ENCODE data around the gene EVC2.

Gene EVC2

GRCh38 chr4:5532100-5532499, 176.3 kb downstream of the EVC2 start:
- Histone ChIP-seq H3K79me2 (ENCODE audit: low read length) (no peaks in the 10 kb centered on the region), H3K4me2 (ENCODE audit: low read length) (no peak overlapping the region), H3K9ac (ENCODE audit: low read length) (no peak overlapping the region), H2AFZ (ENCODE audit: low read depth, low read length) (no peak overlapping the region), H3K4me1 (ENCODE audit: low read length) (no peaks in the 10 kb centered on the region), H3K4me3 (ENCODE audit: low read length) (no peak overlapping the region), H3K27me3 (ENCODE audit: low read depth, low read length) (no peaks in the 10 kb centered on the region), H4K20me1 (ENCODE audit: insufficient read depth, low read length) (no peaks in the 10 kb centered on the region), H3K9me3 (ENCODE audit: insufficient read depth, low read length) (no peaks in the 10 kb centered on the region), H3K27ac (ENCODE audit: low read length) (no peak overlapping the region), H3K36me3 (replicated peaks; ENCODE audit: low read depth, low read length) (peaks cover 23% of the 10 kb centered on the region)
- TF ChIP-seq CTCF (IDR thresholded peaks at IDR 0.05; ENCODE audit: low read depth, low read length) (no peak), EZH2phosphoT487 (IDR thresholded peaks at IDR 0.05; ENCODE audit: low read depth) (no peak)

DNA sequence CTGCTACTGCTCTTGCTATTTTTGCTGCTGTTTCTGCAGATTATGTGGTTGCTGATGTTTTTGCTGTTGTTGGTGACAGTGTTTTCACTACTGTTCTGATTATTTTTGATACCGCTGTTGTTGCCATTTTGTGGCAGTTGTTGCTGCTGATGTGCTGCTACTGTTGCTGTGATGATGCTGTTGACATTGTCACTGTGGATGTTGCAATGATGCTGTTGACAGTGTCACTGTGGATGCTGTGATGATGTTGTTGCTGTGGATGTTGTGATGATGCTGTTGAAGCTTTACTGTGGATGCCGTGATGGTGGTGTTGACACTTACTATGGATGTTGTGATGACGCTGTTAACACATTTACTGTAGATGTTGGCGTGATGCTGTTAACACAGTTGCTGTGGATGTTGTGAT, 180.3 kb downstream of the EVC2 start:
- H3K79me2 ChIP-seq (ENCODE audit: low read length) = no peaks in the 10 kb centered on the region
- peaks cover 13% of the 10 kb centered on the region for H3K36me3 ChIP-seq (replicated peaks; ENCODE audit: low read depth, low read length)
- H3K27me3 ChIP-seq (ENCODE audit: low read depth, low read length) = no peaks in the 10 kb centered on the region
- no peak overlapping the region for H2AFZ ChIP-seq (ENCODE audit: low read depth, low read length)
- H3K9me3 ChIP-seq (ENCODE audit: insufficient read depth, low read length) = no peaks in the 10 kb centered on the region
- no peaks in the 10 kb centered on the region for H3K4me1 ChIP-seq (ENCODE audit: low read length)
- H3K4me2 ChIP-seq (ENCODE audit: low read length) = no peak overlapping the region
- no peaks in the 10 kb centered on the region for H4K20me1 ChIP-seq (ENCODE audit: insufficient read depth, low read length)
- no peak overlapping the region for H3K9ac ChIP-seq (ENCODE audit: low read length)
- no peak overlapping the region for H3K27ac ChIP-seq (ENCODE audit: low read length)
- H3K4me3 ChIP-seq (ENCODE audit: low read length) = no peak overlapping the region
- TF ChIP-seq CTCF (IDR thresholded peaks at IDR 0.05; ENCODE audit: low read depth, low read length) (no peak), EZH2phosphoT487 (IDR thresholded peaks at IDR 0.05; ENCODE audit: low read depth) (no peak)

DNA sequence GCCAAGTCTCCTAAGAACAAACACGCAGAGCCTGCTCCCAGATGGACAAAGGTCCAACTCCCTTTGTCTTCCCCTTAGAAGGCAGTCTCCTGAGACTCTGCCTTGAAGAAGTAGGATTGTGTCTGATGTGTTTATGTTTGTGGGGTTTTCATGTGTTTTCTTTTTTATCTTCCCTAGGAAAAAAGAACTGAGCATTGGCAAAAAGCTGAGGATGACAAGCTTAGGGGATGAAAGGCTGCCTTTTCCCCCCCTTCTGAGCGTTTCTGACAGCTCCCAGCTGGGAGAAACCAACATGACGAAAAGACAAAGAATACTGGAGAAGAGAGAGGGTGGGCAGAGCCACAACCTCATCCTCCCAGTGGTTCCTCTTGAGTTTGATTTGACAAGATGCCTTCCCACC, 181.1 kb downstream of the EVC2 start:
- TF ChIP-seq CTCF (IDR thresholded peaks at IDR 0.05; ENCODE audit: low read depth, low read length) (no peak), EZH2phosphoT487 (IDR thresholded peaks at IDR 0.05; ENCODE audit: low read depth) (no peak)
- Histone ChIP-seq H3K27me3 (ENCODE audit: low read depth, low read length) (no peaks in the 10 kb centered on the region), H3K36me3 (replicated peaks; ENCODE audit: low read depth, low read length) (peaks cover 8% of the 10 kb centered on the region), H3K9me3 (ENCODE audit: insufficient read depth, low read length) (no peaks in the 10 kb centered on the region), H3K4me2 (ENCODE audit: low read length) (no peak overlapping the region), H4K20me1 (ENCODE audit: insufficient read depth, low read length) (no peaks in the 10 kb centered on the region), H3K79me2 (ENCODE audit: low read length) (no peaks in the 10 kb centered on the region), H2AFZ (ENCODE audit: low read depth, low read length) (no peak overlapping the region), H3K4me3 (ENCODE audit: low read length) (no peak overlapping the region), H3K4me1 (ENCODE audit: low read length) (no peaks in the 10 kb centered on the region), H3K9ac (ENCODE audit: low read length) (no peak overlapping the region), H3K27ac (ENCODE audit: low read length) (no peak overlapping the region)

GRCh38 chr4:5526080-5526846, 182.1 kb downstream of the EVC2 start:
- H3K4me2 ChIP-seq (ENCODE audit: low read length) = no peak overlapping the region
- no peak overlapping the region for H3K4me3 ChIP-seq (ENCODE audit: low read length)
- no peaks in the 10 kb centered on the region for H3K4me1 ChIP-seq (ENCODE audit: low read length)
- no peaks in the 10 kb centered on the region for H3K79me2 ChIP-seq (ENCODE audit: low read length)
- H2AFZ ChIP-seq (ENCODE audit: low read depth, low read length) = no peak overlapping the region
- TF ChIP-seq CTCF (IDR thresholded peaks at IDR 0.05; ENCODE audit: low read depth, low read length) (no peak), EZH2phosphoT487 (IDR thresholded peaks at IDR 0.05; ENCODE audit: low read depth) (no peak)
- H3K36me3 ChIP-seq (replicated peaks; ENCODE audit: low read depth, low read length) = peaks cover 8% of the 10 kb centered on the region
- no peaks in the 10 kb centered on the region for H4K20me1 ChIP-seq (ENCODE audit: insufficient read depth, low read length)
- H3K27ac ChIP-seq (ENCODE audit: low read length) = no peak overlapping the region
- H3K9ac ChIP-seq (ENCODE audit: low read length) = no peak overlapping the region
- H3K27me3 ChIP-seq (ENCODE audit: low read depth, low read length) = no peaks in the 10 kb centered on the region
- no peaks in the 10 kb centered on the region for H3K9me3 ChIP-seq (ENCODE audit: insufficient read depth, low read length)

All from OCI-LY3 (cell line).